Kidney (tissue), 14 donors: ENCODE data around the gene CPAMD8. TPM values are rescaled to one million over a fixed set of nuclear protein-coding genes. Genes with fewer than 3 reads are reported as not detected.

Experiments used
- DNase-seq, 5 donors: peaks; one replicate each; pipeline ENCODE4 v3.0.0-alpha.2; 2013 to 2020
- FAIRE-seq: peaks from 2 replicates; lab custom pipeline; 2012; peaks lifted over from hg19 to GRCh38; lab: Jason Lieb, UNC
- H3K27ac ChIP-seq, 2 donors: one replicate each; pipeline ENCODE4 v1.7.0; 2013; ENCODE audit warnings: low read depth in 2 of 2, low read length in 2 of 2, inconsistent platforms in 1 of 2
- H3K27me3 ChIP-seq: one replicate; pipeline ENCODE4 v1.7.1; 2013; ENCODE audit warnings: low read length, inconsistent platforms; ENCODE audit not compliant: control insufficient read depth, insufficient read depth
- H3K36me3 ChIP-seq, 3 donors: one replicate each; pipeline versions ENCODE4 v1.7.0 to v1.7.1; 2013; ENCODE audit warnings: low read length in 3 of 3, control low read depth in 1 of 3, inconsistent platforms in 1 of 3; ENCODE audit not compliant: insufficient read depth in 3 of 3, control insufficient read depth in 2 of 3
- H3K4me1 ChIP-seq, 3 donors: one replicate each; pipeline versions ENCODE4 v1.7.0 to v1.7.1; 2013; ENCODE audit warnings: low read length in 3 of 3, inconsistent platforms in 1 of 3, low read depth in 1 of 3; ENCODE audit not compliant: control insufficient read depth in 2 of 3, insufficient read depth in 2 of 3
- H3K4me3 ChIP-seq, 3 donors: one replicate each; pipeline versions ENCODE4 v1.7.0 to v1.8.1; 2013; ENCODE audit warnings: low read length in 3 of 3, control low read depth in 1 of 3, inconsistent platforms in 1 of 3
- H3K9ac ChIP-seq, 3 donors: one replicate each; pipeline versions ENCODE4 v1.7.0 to v1.7.1; 2013; ENCODE audit warnings: low read length in 3 of 3, control low read depth in 1 of 3, inconsistent platforms in 1 of 3
- H3K9me3 ChIP-seq, 3 donors: one replicate each; pipeline versions ENCODE4 v1.7.0 to v1.7.1; 2013; ENCODE audit warnings: low read length in 3 of 3, control low read depth in 1 of 3, inconsistent platforms in 1 of 3; ENCODE audit not compliant: control insufficient read depth in 2 of 3, insufficient read depth in 1 of 3
- intact Hi-C: fragments of 100-400 bp; cut with DNase I; formaldehyde crosslinking; loops from one replicate; pipeline ENCODE4 v1.11.1; 2022
- polyA plus RNA-seq: library from polyadenylated mRNA; stranded (reverse); fragments of 350-450 nt; fragmentation: Illumina TruSeq; extraction: RNeasy Lipid Tissue Mini Kit (QIAGEN cat#74804); gene quantifications from one replicate; pipeline ENCODE4 v1.2.3, GENCODE V29; 2014; ENCODE audit warnings: low read depth, low replicate concordance; ENCODE audit not compliant: insufficient read depth
- total RNA-seq: library from RNA; stranded (reverse); fragmentation: NEBNext Ultra II Directional; extraction: Animal tissue kit (Norgen Biotek cat#: 25700); gene quantifications from one replicate; pipeline ENCODE4 v1.2.1, GENCODE V29; 2021
- TF ChIP-seq, protein P1 (sequence below): IDR thresholded peaks from 3 replicates; pipeline ENCODE4 v1.5.1; 2012; ENCODE audit warnings: mild to moderate bottlenecking, moderate library complexity, borderline replicate concordance; ENCODE audit not compliant: insufficient read depth; ENCODE audit errors: extremely low read depth
- donor health status: control.
- donor health status: control.
- donor health status: control.
- donor health status: control.
- donor health status: control.
- donor health status: DM: yes; HTN: yes; CAD: no.
- donor health status: Normal renal cell carcinoma (clear cell type).

Gene CPAMD8
- total and polyA plus RNA-seq, 2 donors from 2014 or later = 22.0 to 64.1 TPM

DNA sequence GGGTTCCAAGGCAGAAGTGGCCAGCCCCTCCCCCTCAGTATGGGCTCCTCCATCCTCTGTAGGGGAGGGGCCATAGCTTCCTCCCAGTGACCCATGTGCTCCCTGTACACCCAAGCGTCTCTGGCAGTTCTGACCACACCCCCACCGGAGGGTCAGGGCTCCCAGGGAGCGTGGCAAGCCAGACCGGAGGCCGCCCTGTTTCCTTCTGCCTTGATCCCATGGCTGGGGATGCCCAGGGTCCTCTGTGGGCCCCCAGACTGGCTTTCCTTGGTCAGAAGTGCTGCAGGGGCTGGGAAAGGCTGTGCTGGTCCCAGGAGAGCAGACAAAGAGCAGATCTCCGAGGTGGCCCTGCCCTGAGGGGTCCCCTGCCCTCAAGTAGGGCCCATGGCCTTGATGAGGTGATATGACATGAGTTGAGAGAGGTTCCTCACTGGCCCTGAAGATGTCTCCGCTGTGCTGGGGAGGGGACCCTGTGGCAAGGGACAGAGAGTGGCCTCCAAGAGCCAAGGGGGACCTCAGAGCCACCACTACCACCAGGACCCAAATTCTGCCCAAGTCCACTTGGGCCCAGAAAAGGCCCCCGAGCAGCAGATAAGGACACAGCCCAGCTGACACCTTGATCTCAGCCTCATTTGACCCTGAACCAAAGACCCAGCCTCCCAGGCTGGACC is 145.6 kb downstream of the CPAMD8 start:
- Histone ChIP-seq H3K36me3 (peaks cover 0 to 25% (median 7%) of the 10 kb centered on the region in 3 donors), H3K4me3 (no peak overlapping the region), H3K9me3 (peaks cover 0 to 19% (median 0%) of the 10 kb centered on the region in 3 donors), H3K27ac (no peak overlapping the region), H3K4me1 (no peaks in the 10 kb centered on the region), H3K27me3 (no peaks in the 10 kb centered on the region), H3K9ac (no peak overlapping the region)
- TF ChIP-seq, protein P1, sequence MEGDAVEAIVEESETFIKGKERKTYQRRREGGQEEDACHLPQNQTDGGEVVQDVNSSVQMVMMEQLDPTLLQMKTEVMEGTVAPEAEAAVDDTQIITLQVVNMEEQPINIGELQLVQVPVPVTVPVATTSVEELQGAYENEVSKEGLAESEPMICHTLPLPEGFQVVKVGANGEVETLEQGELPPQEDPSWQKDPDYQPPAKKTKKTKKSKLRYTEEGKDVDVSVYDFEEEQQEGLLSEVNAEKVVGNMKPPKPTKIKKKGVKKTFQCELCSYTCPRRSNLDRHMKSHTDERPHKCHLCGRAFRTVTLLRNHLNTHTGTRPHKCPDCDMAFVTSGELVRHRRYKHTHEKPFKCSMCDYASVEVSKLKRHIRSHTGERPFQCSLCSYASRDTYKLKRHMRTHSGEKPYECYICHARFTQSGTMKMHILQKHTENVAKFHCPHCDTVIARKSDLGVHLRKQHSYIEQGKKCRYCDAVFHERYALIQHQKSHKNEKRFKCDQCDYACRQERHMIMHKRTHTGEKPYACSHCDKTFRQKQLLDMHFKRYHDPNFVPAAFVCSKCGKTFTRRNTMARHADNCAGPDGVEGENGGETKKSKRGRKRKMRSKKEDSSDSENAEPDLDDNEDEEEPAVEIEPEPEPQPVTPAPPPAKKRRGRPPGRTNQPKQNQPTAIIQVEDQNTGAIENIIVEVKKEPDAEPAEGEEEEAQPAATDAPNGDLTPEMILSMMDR = no peak
- no peak for FAIRE-seq
- DNase-seq = no peak
- intact Hi-C loops = no loop called here

DNA sequence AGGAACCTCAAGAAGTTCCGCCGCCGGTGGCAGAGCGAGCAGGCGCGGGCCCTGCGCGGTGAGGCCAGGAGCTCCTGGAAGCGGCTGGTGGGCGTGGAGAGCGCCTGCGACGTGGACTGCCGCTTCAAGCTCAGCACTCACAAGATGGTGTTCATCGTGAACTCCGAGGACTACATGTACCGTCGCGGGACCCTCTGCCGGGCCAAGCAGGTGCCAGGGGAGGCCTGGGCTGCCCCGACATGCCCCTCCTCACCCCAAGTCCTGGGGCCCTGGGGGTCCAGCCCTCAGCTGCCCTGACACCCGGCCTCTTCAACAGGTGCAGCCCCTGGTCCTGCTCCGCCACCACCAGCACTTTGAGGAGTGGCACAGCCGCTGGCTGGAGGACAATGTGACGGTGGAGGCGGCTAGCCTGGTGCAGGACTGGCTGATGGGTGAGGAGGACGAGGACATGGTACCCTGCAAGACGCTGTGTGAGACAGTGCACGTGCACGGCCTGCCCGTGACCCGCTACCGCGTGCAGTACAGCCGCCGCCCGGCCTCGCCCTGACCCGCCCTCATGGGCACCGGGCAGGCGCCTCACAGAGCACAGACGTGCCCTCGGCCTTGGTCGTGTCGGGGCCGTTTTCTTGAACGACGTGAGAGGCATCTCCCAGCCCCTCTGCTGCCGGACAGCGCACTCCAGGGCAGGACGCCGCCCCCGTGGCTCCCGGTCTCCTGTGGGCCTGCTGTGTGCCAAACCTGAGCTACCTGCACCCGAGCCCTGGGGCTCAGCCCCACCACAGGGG is 148.2 kb downstream of the CPAMD8 start:
- Histone ChIP-seq H3K9me3 (peaks cover 0 to 19% (median 0%) of the 10 kb centered on the region in 3 donors), H3K9ac (no peak overlapping the region), H3K36me3 (peaks cover 0 to 25% (median 7%) of the 10 kb centered on the region in 3 donors), H3K27me3 (no peaks in the 10 kb centered on the region), H3K4me3 (no peak overlapping the region), H3K27ac (no peak overlapping the region), H3K4me1 (no peaks in the 10 kb centered on the region)
- TF ChIP-seq, protein P1 = no peak
- intact Hi-C loops = no loop called here
- FAIRE-seq (no peak), DNase-seq (no peak)

DNA sequence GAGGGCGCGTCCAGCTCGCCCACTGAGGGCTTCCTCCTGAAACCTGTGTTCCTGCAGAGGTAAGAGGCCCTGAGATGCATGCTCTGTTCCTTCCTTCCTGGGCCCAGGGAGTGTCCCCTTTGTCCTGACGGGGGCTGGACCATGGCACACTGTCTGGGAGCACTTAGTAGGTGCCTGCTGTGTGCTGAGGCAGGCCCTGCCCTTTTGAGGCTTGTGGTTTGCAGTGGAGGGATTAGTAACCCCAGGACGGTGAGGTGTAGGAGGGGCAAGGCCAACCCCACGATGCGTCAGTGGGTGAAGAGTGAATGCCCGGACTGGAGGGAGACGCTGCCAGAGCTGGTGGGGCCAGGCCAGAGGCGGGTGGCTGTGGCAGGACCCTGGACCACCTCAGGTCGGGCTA is 149.0 kb downstream of the CPAMD8 start:
- no peaks in the 10 kb centered on the region for H3K27me3 ChIP-seq
- H3K27ac ChIP-seq = peak overlapping the region in 1 of 2 donors; percentile 57
- peaks cover 0 to 3% (median 0%) of the 10 kb centered on the region in 3 donors for H3K4me1 ChIP-seq
- H3K36me3 ChIP-seq = peaks cover 0 to 31% (median 13%) of the 10 kb centered on the region in 3 donors
- no peak overlapping the region for H3K9ac ChIP-seq
- DNase-seq = no peak
- no peak for FAIRE-seq
- no peak overlapping the region for H3K4me3 ChIP-seq
- TF ChIP-seq, protein P1 = no peak
- peaks cover 0 to 15% (median 0%) of the 10 kb centered on the region in 3 donors for H3K9me3 ChIP-seq
- intact Hi-C loops = no loop called here
